ENCODE measurements around the gene TOPBP1.
"Not testable (repeated sequence)": the region's sequence is repeated elsewhere in the genome, so short reads cannot be mapped to it uniquely, and the experiment has no call there.

TOPBP1 gene

DNA sequence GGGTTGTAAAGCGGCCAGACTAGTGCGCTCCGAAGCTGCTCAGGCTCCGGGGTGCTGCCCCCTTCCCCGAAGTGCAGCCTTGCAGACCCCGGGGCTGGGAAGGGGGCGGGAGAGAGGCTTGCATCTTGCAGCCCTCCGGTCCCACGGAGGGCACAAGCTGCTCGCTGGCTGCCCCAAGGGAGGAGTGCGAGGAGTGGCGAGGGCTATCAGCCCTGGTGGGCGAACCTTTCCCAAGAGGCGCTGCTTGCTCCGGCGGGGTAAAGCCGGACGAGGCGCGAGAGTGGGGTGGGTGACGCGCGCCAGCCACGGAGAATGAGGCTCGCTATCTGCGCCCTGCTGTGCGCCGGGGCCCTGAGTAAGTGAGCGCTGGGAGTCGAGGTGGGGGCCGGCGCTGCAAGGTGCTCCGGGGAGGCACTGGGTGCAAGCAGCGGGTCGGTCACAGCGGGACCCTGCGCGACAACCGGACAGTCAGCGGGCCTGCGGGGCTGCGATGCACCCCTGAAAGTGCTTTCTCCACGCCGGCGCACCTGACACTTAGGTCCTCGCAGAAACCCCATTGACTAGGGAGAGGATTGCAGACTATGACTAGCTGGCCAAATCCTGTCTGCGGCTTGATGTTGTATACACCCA is 12.7 kb upstream of the TOPBP1 start:
- DNase-seq, result no peak
- ATAC-seq, result peak; percentile 28

DNA sequence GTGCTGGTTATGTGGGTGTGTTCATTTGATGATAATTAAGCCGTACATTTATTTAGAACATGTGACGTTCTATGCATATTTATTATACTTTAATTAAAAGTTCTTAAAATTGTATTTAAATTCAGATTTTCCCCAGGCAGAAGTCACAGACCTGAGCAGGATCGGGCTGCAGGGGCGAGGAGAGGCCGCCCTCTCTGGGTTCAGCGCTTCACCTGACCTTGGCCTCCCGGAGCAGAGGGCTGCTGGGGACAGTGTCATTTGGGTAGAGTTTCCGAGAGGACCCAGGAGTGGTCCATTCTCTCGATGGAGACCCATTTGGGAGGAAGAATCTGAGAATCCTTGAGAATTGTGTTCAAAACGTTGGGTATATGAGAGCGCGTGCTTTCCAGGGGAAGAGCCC is 12.0 kb upstream of the TOPBP1 start:
- no peak for ATAC-seq

DNA sequence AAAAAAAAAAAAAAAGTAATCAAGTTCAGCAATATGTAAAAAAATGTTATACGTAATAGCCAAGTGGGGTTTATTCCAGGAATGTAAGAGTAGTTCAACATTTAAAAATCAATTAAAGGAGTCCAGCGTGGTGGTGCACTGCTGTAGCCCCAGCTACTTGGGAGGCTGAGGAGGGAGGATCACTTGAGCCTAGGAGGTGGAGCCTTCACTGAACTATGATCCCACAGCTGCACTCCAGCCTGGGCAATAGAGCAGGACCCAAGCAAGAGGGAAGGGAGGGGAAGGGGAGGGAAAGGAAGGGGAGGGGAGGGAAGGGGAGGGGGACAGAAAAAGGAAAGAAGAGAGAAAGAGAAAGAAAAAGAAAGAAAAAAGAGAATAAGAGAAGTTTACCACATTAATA is 10.7 kb upstream of the TOPBP1 start:
- ATAC-seq (no peak), DNase-seq (no peak)

More for the DNA sequence above, 12.0 kb upstream of the TOPBP1 start:
- no peak for DNase-seq

DNA sequence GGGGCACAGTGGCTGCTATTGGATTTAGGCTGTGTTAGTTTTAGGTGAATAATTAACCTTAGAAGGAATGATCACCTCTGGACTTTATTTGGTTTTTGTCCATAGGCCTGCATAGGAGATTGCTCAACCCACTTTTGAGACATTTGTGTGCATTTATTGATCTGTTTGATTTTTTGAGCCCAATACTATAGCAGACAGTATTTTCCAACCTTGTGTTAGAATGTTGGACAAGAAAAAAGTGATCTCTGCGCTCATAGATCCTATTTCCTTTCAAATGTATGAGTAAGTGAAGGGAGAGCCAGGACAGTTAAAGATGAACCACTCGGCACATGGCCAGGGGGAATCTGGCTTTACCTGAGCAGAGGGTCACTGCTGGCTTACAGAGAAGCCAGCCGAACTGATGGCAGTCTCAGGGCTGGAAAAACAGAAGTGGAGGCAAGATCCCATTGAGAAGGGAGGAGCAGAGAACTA is 8.8 kb upstream of the TOPBP1 start:
- DNase-seq, result no peak
- no peak for ATAC-seq

DNA sequence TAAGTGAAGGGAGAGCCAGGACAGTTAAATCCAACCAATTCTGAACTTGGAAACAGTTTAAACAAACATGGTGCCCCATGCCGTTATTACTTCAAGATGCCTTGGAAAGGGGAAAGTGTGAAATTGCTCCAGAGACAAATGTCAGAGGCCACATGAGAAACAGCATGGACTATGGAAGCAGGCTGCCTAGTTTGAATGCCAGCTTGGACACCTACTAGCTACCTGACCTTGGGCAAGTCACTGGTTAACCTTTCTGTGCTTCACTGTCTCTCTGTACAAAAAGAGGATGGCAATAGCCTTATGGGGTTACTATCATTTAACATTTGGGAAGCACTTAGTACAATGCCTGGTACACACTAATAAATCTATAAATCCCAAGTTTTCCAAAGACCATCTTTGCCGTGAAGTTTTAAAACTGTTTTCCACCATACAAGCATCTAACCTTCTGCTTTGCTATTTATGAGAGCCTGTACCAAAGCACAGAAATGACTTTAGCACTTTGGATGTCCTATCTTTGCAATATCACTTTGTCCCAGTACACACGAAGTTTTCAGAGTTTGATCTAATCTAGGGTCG is 8.3 kb upstream of the TOPBP1 start:
- no peak for ATAC-seq
- no peak for DNase-seq

DNA sequence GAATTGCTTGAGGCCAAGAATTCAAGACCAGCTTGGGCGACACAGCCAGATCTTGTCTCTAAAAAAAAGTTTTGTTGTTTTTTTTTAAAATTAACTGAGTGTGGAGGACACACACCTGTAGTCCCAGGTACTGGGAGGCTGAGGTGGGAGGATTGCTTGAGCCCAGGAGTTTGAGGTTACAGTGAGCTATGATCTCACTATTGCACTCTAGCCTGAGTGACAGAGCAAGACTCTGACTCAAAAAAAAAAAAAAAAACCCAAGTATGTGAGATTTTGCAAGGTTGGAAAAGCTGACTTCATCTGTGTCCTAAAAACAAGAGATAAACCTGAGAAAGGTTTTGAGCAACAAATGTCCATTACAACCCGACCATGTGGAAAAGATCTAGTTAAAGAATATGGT is 5.4 kb upstream of the TOPBP1 start:
- no peak for ATAC-seq
- no peak for DNase-seq

DNA sequence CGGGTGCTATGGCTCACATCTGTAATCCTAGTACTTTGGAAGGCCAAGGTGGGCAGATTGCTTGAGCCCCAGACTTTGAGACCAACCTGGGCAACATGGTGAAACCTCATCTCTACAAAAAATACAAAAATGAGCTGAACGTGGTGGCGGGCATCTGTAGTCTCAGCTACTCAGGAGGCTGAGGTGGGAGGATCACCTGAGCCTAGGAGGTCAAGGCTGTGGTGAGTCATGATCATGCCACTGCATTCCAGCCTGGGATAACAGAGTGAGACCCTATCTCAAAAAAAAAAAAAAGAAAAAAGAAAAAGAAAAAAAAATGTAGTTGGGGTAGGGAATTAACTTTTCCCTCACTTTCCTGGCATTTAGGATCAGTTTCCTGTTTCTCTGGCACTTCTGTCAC is 3.4 kb upstream of the TOPBP1 start:
- not testable (repeated sequence) for DNase-seq, ATAC-seq

DNA sequence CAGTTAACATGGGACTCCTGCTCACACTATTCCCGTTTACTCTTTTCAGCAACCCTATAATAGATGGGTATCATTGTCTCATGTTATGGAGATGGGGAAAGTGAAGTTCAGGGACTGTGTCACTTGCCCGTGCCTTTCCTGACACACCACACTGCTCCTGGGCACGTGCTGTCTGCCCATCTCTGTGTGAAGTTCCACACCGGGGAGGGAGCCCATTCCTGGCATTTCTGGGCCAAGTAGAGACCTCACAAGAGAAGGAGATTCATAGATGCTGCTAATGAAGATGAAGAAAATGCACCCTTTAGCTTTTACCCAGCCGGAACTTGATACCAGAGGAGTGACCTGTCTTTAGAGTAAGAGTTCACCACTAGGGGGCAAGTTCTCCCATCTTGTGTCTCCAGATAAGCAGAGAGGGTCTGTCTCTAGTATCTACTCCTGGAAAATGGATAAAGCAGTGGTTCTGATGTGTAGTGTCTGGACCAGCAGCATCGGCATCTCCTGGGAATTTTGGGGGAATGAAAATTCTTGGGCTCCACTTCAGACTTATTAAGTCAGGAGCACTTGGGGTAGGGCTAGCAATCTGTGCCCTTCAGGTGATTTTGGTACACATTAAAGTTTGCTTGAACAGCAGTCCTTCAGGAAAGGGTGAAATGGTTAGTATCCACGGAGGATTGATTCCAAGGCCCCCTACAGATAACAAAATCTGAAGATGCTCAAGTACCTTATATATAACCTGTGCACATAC is 2.0 kb upstream of the TOPBP1 start:
- no peak for ATAC-seq
- peak; percentile 15 for DNase-seq

DNA sequence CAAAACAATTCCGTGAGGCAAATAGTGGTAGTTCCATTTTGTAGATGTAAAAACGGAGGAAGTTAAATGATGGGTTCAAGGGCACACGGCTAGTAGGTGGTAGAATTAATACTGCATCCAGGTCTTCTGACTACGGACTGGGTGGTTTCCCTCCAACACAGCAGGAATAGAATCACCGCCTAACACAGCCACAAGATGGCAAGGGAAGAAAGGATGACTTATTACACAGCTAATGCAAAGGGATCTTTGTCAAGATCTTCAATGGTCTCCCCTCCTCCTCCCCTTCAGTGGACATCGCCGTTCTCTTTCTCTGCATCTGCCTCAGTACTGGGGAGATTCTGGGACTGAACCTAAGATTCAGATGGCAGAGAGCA is 524 bp upstream of the TOPBP1 start:
- ATAC-seq, result peak; percentile 82
- DNase-seq, result peak; percentile 29

DNA sequence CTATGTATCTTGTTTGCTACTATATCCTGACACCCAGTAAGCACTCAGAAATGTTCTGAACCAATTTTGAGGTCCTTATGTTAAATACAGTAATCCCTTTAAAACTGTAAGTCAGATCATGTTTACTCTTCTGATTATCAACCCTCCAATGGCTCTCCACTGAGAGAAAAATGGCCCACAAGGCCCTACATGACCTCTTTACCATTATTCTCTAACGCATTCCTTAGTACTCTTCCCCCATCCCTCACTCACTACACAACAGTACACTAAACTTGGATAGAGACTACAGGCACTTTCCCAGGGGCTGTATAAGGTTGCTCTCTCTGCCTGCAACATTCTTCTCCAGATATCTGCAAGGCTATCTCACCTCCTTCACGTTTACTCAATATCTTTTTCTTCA is 1.9 kb downstream of the TOPBP1 start:
- ATAC-seq (no peak), DNase-seq (no peak)

DNA sequence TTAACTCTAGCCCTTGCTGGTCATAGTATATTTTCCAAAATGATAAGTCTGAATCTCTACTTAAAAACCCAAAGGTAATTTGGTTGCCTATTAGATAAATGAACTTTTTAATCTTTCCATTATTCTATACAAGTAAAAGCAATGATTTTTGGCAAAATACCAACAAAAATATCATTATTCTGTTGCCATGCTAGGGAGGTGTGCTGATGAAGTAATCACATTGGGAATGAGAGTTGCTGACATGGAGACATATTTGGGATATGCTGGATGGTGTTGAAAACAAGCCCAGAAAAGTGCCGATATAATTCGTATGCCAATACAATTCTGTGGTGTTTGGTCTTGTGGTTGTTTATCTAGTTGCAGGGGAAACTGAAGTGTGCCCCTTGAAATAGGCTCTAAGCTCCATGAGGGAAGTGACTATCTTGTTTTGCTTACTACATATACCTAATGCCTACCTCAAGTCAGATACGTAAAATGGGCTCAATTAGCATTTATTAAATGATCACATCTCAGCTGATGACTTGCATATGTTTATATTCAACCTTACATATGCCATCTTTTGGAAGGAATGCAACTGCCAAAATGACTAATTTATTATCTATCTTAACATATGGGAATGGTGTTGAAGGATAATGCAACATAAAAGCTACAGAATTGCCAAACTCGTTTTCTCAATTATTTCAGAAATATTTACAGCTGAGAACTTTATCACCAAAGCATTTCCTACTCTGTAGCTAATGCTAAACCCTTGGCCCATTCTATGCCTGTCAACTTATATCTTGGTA is 5.8 kb downstream of the TOPBP1 start:
- ATAC-seq (no peak), DNase-seq (no peak)

DNA sequence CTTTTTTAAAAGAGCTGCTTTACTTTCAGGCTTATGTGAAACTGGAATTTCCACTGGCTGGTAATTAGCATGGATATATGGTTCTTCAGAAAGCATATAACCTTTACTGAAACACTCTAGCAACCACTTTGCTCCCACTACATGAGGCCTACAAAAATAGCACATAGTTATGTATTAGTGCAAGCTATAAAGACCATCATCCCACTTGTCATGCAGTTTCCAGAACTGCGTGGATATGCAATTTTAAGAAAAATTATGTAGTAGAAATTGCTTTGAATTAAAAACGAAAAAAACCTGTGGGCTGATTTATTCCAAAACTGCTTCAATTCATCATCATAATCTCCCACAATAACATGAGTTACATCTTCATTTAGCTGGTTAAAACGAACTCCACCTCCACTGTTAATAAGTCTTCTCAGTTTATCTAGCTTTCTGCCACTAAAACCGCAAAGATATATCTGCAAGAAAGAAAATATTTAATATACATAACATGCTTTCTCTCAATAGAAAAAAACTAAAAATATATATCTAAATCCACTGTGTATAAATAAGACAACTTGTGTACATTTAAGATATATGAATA is 12.2 kb downstream of the TOPBP1 start:
- ATAC-seq, result peak; percentile 36

DNA sequence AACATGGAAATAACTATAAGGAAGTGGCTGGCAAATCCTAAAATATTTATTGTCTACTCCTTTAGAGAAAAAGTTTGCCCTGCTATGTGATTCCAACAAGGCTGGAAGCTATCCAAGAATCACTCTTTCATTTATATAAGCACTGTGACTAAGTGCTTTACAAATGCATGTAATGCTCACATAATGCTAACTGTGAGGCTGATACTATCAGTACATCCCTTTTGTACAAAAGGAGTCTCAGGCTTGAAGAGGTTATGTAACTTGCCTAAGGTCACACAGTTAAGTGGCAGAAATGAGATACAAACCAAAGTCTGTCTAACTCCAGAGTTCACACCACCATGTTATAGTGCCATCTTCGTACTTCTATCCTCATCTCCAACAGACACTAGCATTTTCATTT is 17.0 kb downstream of the TOPBP1 start:
- ATAC-seq (no peak), DNase-seq (no peak)

More for the DNA sequence above, 12.2 kb downstream of the TOPBP1 start:
- no peak for DNase-seq

DNA sequence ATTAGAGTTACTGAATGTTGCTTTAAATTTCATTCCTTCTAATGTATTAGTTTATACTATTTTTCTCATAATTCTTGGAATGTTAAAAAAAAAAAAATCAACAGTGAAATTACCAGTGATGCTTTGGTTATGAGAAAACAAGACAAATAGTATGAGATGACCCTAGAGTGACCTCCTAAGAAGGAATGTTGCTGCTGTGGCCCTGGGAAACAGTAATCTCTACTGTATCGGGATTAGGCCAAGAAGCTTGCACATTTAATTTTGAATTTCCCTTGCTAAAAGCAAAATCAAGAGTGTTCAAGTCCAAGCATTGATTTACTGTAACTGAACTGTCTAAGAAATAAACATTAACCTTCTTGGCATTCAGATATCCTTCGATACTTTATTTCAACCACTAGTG is 18.1 kb downstream of the TOPBP1 start:
- no peak for DNase-seq
- no peak for ATAC-seq

DNA sequence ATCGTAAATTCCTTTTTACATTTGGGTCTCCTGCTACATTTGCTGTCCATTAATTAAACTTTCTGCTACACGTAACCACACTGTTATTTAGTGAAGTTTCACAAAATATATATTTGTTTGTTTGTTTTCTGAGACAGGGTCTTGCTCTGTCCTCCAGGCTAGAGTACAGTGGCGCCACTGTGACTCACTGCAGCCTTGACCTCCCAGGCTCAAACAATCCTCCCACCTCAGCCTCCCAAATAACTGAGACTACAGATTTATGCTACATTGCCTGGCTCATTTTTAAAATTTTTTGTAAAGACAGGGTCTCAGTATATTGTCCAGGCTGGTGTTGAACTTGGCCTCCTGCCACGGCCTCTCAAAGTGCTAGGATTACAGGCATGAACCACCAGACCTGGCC is 20.5 kb downstream of the TOPBP1 start:
- ATAC-seq (no peak), DNase-seq (no peak)

DNA sequence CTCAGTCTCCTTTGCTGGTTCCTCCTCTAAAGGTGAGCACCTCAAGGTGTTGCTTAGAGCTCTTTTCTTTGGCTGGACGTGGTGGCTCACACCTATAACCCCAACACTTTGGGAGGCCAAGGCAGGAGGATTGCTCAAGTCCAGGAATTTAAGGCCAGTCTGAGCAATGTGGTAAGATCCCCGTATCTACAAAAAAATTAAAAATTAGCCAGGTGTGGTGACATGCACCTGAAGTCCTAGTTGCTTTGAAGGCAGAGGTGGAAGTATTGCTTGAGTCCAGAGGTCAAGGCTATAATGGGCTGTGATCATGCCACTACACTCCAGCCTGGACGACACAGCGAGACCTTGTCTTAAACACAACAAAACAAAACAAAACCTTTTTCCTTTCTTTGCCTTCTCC is 28.3 kb downstream of the TOPBP1 start:
- no peak for DNase-seq
- no peak for ATAC-seq

DNA sequence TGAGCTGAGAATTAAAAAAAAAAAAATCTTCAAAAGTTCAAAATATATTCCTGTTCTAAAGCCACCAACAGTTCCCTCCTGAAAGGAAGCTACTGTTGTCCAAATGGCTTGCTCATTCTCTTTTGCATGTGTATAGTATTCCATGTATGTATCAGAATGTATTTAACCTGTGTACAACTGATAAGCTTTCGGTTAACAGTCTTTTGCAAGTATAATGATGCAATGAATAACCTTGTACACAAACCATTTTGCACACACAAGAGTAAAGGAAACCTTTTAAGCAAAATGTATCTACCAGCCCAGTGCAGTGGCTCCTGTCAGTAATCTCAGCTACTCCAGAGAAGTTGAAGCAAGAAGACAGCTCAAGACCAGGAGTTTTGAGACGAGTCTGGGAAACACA is 32.6 kb downstream of the TOPBP1 start:
- DNase-seq, result no peak
- ATAC-seq, result no peak

DNA sequence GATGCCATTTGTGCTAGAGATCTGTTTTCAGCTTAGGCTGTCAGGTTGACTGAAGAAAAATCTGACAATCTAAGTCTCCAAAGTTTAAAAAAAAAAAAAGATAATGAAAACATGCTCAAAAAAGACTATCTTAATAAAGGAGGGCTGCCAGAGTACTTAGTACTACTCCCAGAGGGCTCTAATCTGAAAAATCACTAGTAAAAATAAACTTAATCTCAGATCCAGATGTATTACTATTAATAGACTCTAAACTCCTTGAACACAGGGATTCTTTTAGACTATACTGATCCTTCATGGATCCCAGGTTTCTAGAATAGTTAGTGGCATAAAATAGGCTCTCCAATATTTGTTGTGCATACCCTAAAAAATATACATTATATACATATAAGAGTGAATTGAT is 34.0 kb downstream of the TOPBP1 start:
- ATAC-seq (no peak), DNase-seq (no peak)

DNA sequence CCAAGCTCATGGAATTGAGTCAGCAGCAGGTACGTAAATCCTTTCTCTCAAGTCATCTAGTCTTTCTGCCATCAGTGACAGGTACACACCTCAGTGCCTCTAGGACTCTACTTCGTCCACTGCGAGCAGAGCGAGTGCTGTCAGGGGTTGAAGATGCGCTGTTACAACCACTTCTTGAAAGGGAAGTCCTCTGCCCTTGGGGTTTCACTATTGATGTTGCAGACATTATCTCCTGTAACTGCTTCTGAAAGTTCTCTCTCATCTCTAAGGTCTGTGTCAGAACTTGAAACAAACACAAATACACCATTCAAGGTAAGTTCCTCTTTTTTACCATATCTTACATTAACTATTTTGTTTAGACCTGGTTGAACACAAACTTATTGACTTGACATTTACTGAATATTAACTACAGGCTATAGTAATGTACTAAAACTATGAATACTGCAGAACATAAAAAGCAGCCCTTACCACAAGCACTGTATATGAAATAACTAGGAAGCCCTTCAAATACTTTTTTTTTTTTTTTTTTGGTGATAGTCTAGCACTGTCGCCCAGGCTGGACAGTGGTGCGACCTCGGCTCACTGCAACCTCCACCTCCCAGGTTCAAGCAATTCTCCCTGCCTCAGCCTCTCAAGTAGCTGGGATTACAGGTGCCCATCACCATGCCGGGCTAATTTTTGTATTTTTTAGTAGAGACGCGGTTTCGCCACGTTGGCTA is 41.5 kb downstream of the TOPBP1 start:
- DNase-seq (no peak), ATAC-seq (no peak)

DNA sequence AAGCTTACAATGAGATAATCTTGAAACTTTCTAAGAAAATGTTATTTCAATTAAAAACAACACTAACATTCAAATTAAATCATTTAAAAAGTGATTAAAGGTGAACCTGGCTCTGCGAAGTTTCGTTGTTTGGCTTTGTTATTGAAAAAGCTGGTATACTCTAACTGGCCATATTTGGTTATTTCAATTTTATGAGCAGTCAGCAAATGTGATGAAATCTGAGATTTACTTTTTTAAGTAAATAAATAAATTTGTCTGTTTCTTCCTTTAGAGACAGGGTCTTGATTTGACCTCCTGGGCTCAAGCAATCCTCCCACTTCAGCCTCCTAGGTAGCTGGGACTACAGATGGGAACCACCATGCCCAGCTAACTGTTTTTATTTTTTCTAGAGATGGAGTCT is 50.2 kb downstream of the TOPBP1 start:
- ATAC-seq (no peak), DNase-seq (no peak)

DNA sequence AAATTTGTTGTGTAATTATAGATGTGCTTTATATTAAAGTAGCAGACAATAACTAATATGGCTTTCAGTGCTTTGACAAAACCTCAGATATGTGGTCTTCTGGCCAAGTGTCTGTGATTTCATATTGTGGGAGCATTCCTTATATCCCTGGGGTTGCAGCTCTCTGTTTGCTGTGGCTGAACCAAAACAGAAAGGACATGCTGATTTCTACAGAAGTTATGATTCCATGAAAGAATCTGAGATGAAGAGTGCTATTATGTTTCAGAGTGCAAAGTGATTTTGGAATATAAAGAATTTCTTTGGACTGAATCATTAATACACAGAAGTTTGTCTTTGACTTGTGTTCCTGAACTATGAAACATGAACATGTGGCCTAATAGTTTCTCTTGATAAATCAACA is 51.7 kb downstream of the TOPBP1 start:
- ATAC-seq (no peak), DNase-seq (no peak)

DNA sequence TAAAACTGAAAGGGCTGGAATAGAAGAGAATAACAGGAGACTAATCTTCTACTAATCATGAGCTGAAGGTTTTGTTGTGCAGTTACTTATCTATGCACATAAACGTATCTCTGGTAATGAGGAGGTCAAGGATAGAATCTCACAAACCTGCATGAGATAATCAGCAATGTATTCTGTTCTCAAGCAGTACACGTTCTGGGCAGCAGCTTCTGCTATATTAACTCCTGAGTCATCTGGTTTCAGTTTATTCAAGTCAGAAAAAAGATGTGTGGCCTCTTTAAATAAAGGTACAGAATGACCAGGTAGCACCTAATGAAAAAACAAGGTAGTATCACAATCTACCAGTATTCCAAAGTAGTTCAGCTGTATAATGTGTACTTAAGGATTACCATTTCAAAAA is 53.4 kb downstream of the TOPBP1 start:
- ATAC-seq (no peak), DNase-seq (no peak)
